ENCODE data around the gene ARHGAP40.

DNA sequence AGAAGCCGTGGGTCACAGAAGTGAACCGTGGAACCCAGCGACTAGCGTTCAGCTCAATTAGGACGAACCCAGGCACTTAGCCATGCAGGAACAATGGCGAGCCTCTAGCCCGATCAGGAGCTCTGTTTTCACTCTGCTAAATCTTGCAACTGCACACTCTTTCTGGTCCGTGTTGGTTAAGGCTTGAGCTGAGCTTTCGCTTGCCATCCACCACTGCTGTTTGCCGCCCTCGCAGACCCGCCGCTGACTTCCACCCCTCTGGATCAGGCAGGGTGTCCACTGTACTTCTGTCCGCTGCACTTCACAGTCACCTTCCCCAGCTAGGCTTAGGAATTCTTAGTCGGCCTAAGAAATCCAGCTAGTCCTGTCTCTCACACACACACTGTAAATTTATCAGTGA, 96.9 kb downstream of the ARHGAP40 start:
- TF ChIP-seq YY1 (IDR thresholded peaks at IDR 0.05; ENCODE audit: insufficient read depth, insufficient read length) (no peak), ZNF274 (IDR thresholded peaks at IDR 0.05; ENCODE audit: low read depth, low read length) (no peak)
